ENCODE measurements around the gene AAMP.

- TF ChIP-seq GATA2 (IDR thresholded peaks at IDR 0.05; ENCODE audit: low read depth, low read length) (no peak), GATA3 (IDR thresholded peaks at IDR 0.05; ENCODE audit: low read depth, low read length) (no peak)
These were observed 35.4 kb upstream of the AAMP start for GRCh38 chr2:218305383-218305782.
